Trophoblast cell (in vitro differentiated cells and primary cell): ENCODE data around the gene TTPAL.

ENCODE experiments used
- DNase-seq, 2 donors: peaks; one replicate each; pipeline ENCODE4 v3.0.0-alpha.2; 2016
- H2AFZ ChIP-seq: 2 replicates; pipeline ENCODE4 v1.6.1; 2013; ENCODE audit warnings: low read length, moderate library complexity, mild to moderate bottlenecking; ENCODE audit not compliant: insufficient read depth, poor library complexity
- H2AK5ac ChIP-seq: 2 replicates; pipeline ENCODE4 v1.6.1; 2013; ENCODE audit warnings: mild to moderate bottlenecking, low read length
- H2BK120ac ChIP-seq: 2 replicates; pipeline ENCODE4 v1.6.1; 2013; ENCODE audit warnings: low read length, mild to moderate bottlenecking, moderate library complexity; ENCODE audit not compliant: insufficient read depth, poor library complexity
- H2BK12ac ChIP-seq: 2 replicates; pipeline ENCODE4 v1.6.1; 2013; ENCODE audit warnings: mild to moderate bottlenecking, low read length, moderate library complexity
- H2BK5ac ChIP-seq: 2 replicates; pipeline ENCODE4 v1.6.1; 2013; ENCODE audit warnings: low read length, low read depth, moderate library complexity, mild to moderate bottlenecking; ENCODE audit not compliant: poor library complexity
- H3K14ac ChIP-seq: 2 replicates; pipeline ENCODE4 v1.6.1; 2013; ENCODE audit warnings: mild to moderate bottlenecking, low read length
- H3K18ac ChIP-seq: 2 replicates; pipeline ENCODE4 v1.6.1; 2013; ENCODE audit warnings: mild to moderate bottlenecking, low read length
- H3K23ac ChIP-seq: 2 replicates; pipeline ENCODE4 v1.6.1; 2013; ENCODE audit warnings: low read length
- H3K27ac ChIP-seq: 2 replicates; pipeline ENCODE4 v1.5.1; 2013; ENCODE audit warnings: low read depth, mild to moderate bottlenecking, inconsistent platforms, low read length, moderate library complexity
- H3K27me3 ChIP-seq: 2 replicates; pipeline ENCODE4 v1.6.1; 2013; ENCODE audit warnings: inconsistent platforms, mild to moderate bottlenecking, low read length, moderate library complexity; ENCODE audit not compliant: insufficient read depth
- H3K36me3 ChIP-seq, 2 experiments: 1 replicate in 1 of 2; 2 replicates in 1 of 2; pipeline ENCODE4 v1.6.1; 2013; ENCODE audit warnings: low read length in 2 of 2, mild to moderate bottlenecking in 2 of 2, moderate library complexity in 1 of 2; ENCODE audit not compliant: insufficient read depth in 2 of 2, control insufficient read depth in 1 of 2
- H3K4ac ChIP-seq: 2 replicates; pipeline ENCODE4 v1.6.1; 2013; ENCODE audit warnings: low read depth, mild to moderate bottlenecking, low read length, moderate library complexity
- H3K4me1 ChIP-seq, 2 experiments: 1 replicate in 1 of 2; 2 replicates in 1 of 2; pipeline ENCODE4 v1.6.1; 2013; ENCODE audit warnings: low read length in 2 of 2, mild to moderate bottlenecking in 2 of 2, moderate library complexity in 1 of 2; ENCODE audit not compliant: insufficient read depth in 2 of 2, control insufficient read depth in 1 of 2
- H3K4me2 ChIP-seq: 2 replicates; pipeline ENCODE4 v1.6.1; 2013; ENCODE audit warnings: inconsistent platforms, mild to moderate bottlenecking, low read length, moderate library complexity
- H3K4me3 ChIP-seq: 2 replicates; pipeline ENCODE4 v1.5.1; 2013; ENCODE audit warnings: mild to moderate bottlenecking, low read depth, low read length, inconsistent platforms
- H3K79me1 ChIP-seq: one replicate; pipeline ENCODE4 v1.6.1; 2013; ENCODE audit warnings: low read length
- H3K79me2 ChIP-seq: 2 replicates; pipeline ENCODE4 v1.6.1; 2013; ENCODE audit warnings: low read length, mild to moderate bottlenecking; ENCODE audit not compliant: control insufficient read depth, insufficient read depth, poor library complexity
- H3K9ac ChIP-seq: 2 replicates; pipeline ENCODE4 v1.6.1; 2013; ENCODE audit warnings: mild to moderate bottlenecking, low read length
- H3K9me3 ChIP-seq: 2 replicates; pipeline ENCODE4 v1.6.1; 2013; ENCODE audit warnings: low read depth, mild to moderate bottlenecking, control low read depth, inconsistent platforms, low read length; ENCODE audit not compliant: insufficient read depth
- H4K12ac ChIP-seq: 2 replicates; pipeline ENCODE4 v1.6.1; 2013; ENCODE audit warnings: low read depth, mild to moderate bottlenecking, low read length, moderate library complexity
- H4K8ac ChIP-seq: 2 replicates; pipeline ENCODE4 v1.6.1; 2013; ENCODE audit warnings: low read depth, mild to moderate bottlenecking, low read length, moderate library complexity
- H4K91ac ChIP-seq: one replicate; pipeline ENCODE4 v1.6.1; 2013; ENCODE audit warnings: low read depth, mild to moderate bottlenecking, low read length, moderate library complexity
- WGBS: extraction: QIAGEN DNeasy Blood & Tissue Kit; methylation state at CpG from one replicate; pipeline ENCODE4 v1.1.7; 2013; ENCODE audit warnings: missing lambda C conversion rate; ENCODE audit not compliant: insufficient read length, insufficient coverage; ENCODE audit errors: extremely low coverage; 5-methylcytosine and 5-hydroxymethylcytosine counted together

The TTPAL gene

DNA sequence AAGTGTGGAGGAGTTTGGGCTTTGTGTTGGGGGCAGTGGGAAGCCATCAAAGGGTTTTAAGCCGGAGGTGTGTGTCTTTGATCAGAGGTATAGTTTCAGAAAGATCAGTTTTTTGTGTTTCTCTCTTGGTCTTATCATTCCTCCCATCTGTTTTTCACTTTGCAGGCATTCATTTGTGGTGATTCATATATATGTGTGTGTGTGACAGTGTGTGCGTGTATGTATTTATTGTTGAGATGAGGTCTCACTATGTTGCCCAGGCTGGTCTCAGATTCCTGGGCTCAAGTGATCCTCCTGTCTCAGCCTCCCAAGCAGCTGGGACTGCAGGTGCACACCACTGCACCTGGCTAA lies 57.3 kb downstream of the TTPAL start:
- Histone ChIP-seq H3K14ac (no peak overlapping the region), H4K8ac (no peak overlapping the region), H4K91ac (no peak overlapping the region), H3K4me2 (no peak overlapping the region), H3K4me1 (peaks cover 5% of the 10 kb centered on the region in 2 experiments), H3K79me1 (peaks cover 10% of the 10 kb centered on the region), H3K9ac (no peak overlapping the region), H3K23ac (no peak overlapping the region), H3K27ac (no peak overlapping the region), H3K4me3 (no peak overlapping the region), H3K36me3 (no peaks in the 10 kb centered on the region), H2AFZ (no peak overlapping the region), H3K79me2 (peaks cover 5% of the 10 kb centered on the region), H2BK120ac (no peak overlapping the region), H4K12ac (no peak overlapping the region), H3K9me3 (no peaks in the 10 kb centered on the region), H3K27me3 (no peaks in the 10 kb centered on the region), H2BK12ac (no peak overlapping the region), H2BK5ac (no peak overlapping the region), H3K4ac (no peak overlapping the region), H2AK5ac (no peak overlapping the region), H3K18ac (no peak overlapping the region)
- WGBS, result no CpG with 5 or more reads among the region's 2 CpGs
- DNase-seq, result peak in 1 of 2 donors; percentile 50

DNA sequence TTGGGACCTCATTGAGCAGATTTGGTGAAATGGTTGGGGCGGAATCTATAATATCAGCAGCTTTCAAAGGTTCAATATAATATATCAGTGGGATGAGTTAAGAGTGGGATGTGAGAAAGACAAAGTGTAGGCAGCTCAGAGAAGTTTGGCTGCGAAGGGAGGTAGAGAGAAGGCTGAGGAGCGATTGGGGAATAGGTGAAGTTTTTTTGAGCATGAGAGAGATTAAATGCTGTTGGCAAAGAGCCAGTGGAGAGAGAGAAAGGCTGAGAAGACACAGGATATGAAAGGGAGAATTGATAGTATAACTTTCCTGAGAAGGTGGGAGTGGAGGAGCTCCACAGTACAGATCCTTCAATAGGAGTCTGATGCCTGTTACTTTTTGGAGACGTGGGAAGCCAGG lies 58.3 kb downstream of the TTPAL start:
- H2BK5ac ChIP-seq, result no peak overlapping the region
- H3K27me3 ChIP-seq, result no peaks in the 10 kb centered on the region
- no peak overlapping the region for H3K23ac ChIP-seq
- WGBS, result 100% methylated on average over 2 of the region's 4 CpGs
- H3K4me3 ChIP-seq, result no peak overlapping the region
- no peak overlapping the region for H3K27ac ChIP-seq
- no peak overlapping the region for H3K18ac ChIP-seq
- no peak overlapping the region for H2BK12ac ChIP-seq
- H4K91ac ChIP-seq, result no peak overlapping the region
- H2BK120ac ChIP-seq, result no peak overlapping the region
- H2AK5ac ChIP-seq, result no peak overlapping the region
- H3K4me1 ChIP-seq, result peaks cover 5% of the 10 kb centered on the region in 2 experiments
- peaks cover 10% of the 10 kb centered on the region for H3K79me1 ChIP-seq
- H3K9me3 ChIP-seq, result no peaks in the 10 kb centered on the region
- no peak overlapping the region for H2AFZ ChIP-seq
- no peak overlapping the region for H3K4me2 ChIP-seq
- no peak overlapping the region for H3K9ac ChIP-seq
- H3K4ac ChIP-seq, result no peak overlapping the region
- DNase-seq, result no peak
- no peak overlapping the region for H4K8ac ChIP-seq
- no peak overlapping the region for H4K12ac ChIP-seq
- H3K79me2 ChIP-seq, result peaks cover 5% of the 10 kb centered on the region
- no peak overlapping the region for H3K14ac ChIP-seq
- H3K36me3 ChIP-seq, result no peaks in the 10 kb centered on the region

DNA sequence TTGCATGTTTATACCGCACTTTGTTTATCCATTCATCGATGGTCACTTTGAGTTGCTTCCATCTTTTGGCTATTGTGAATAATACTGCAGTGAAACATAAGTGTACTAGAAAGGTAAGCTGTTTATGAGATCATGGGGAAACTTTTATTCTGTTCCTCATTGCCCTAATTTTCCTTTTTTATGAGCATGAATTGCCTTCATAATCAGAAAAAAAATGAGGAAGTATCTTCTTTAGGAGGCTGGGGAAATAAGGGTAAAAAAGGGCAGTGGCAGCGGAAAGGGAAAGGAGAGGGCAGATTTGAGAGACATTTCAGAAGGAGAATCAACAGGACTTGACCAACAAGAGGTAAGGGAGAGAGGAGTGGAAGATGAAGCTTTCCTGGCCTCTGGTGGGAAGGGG lies 60.5 kb downstream of the TTPAL start:
- WGBS, result no CpG with 5 or more reads among the region's 3 CpGs
- H4K8ac ChIP-seq, result no peak overlapping the region
- no peak overlapping the region for H2AFZ ChIP-seq
- H4K12ac ChIP-seq, result no peak overlapping the region
- no peak overlapping the region for H3K18ac ChIP-seq
- H4K91ac ChIP-seq, result no peak overlapping the region
- no peaks in the 10 kb centered on the region for H3K36me3 ChIP-seq
- peaks cover 9% of the 10 kb centered on the region for H3K79me1 ChIP-seq
- no peaks in the 10 kb centered on the region for H3K9me3 ChIP-seq
- H3K4me2 ChIP-seq, result no peak overlapping the region
- no peak for DNase-seq
- H3K4me3 ChIP-seq, result no peak overlapping the region
- no peak overlapping the region for H3K27ac ChIP-seq
- peaks cover 5% of the 10 kb centered on the region in 2 experiments for H3K4me1 ChIP-seq
- H2AK5ac ChIP-seq, result no peak overlapping the region
- no peak overlapping the region for H2BK120ac ChIP-seq
- no peak overlapping the region for H3K14ac ChIP-seq
- H2BK12ac ChIP-seq, result no peak overlapping the region
- H3K27me3 ChIP-seq, result no peaks in the 10 kb centered on the region
- no peak overlapping the region for H2BK5ac ChIP-seq
- peaks cover 5% of the 10 kb centered on the region for H3K79me2 ChIP-seq
- H3K23ac ChIP-seq, result no peak overlapping the region
- H3K4ac ChIP-seq, result no peak overlapping the region
- H3K9ac ChIP-seq, result no peak overlapping the region

DNA sequence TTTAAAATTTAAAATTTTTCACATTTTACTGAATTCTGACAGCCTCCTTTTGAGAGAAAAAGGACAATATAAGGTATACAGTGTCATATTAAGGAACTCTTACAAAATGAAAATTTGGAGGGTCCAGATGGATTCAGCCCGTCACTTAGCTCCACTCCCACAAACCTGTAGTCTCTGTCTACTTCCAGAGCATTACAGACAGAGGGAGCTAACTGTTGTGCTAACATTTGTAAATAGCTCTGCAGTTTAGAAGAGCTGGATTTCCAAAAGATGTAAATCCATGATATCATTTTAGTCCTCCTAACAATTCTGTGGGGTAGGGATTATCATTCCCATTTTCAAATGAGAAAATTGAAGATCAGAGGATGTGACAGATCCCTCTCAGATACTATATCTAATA lies 62.3 kb downstream of the TTPAL start:
- H3K36me3 ChIP-seq, result no peaks in the 10 kb centered on the region
- H3K27ac ChIP-seq, result no peak overlapping the region
- H3K79me2 ChIP-seq, result no peaks in the 10 kb centered on the region
- H3K4me3 ChIP-seq, result no peak overlapping the region
- H2BK120ac ChIP-seq, result no peak overlapping the region
- no peak overlapping the region for H3K18ac ChIP-seq
- H3K27me3 ChIP-seq, result no peaks in the 10 kb centered on the region
- no CpG with 5 or more reads among the region's 1 CpG for WGBS
- DNase-seq, result no peak
- no peaks in the 10 kb centered on the region for H3K9me3 ChIP-seq
- H3K4ac ChIP-seq, result no peak overlapping the region
- no peak overlapping the region for H3K9ac ChIP-seq
- no peak overlapping the region for H2AFZ ChIP-seq
- no peak overlapping the region for H2BK5ac ChIP-seq
- H3K14ac ChIP-seq, result no peak overlapping the region
- H2BK12ac ChIP-seq, result no peak overlapping the region
- no peaks in the 10 kb centered on the region for H3K79me1 ChIP-seq
- no peak overlapping the region for H4K12ac ChIP-seq
- H3K4me1 ChIP-seq, result no peaks in the 10 kb centered on the region
- no peak overlapping the region for H3K4me2 ChIP-seq
- no peak overlapping the region for H3K23ac ChIP-seq
- no peak overlapping the region for H4K8ac ChIP-seq
- no peak overlapping the region for H4K91ac ChIP-seq
- no peak overlapping the region for H2AK5ac ChIP-seq
